Fibroblast of villous mesenchyme (primary cell): ENCODE measurements around the gene ANGPTL8. TPM values are rescaled to one million over a fixed set of nuclear protein-coding genes. Genes with fewer than 3 reads are reported as not detected.
A peak's percentile ranks its signal among the peaks of the same experiment; 100 is the strongest.

Experiments used
- DNase-seq: peaks from one replicate; pipeline ENCODE4 v3.0.0-alpha.2; 2010; ENCODE audit warnings: low read depth
- H3K4me3 ChIP-seq: 2 replicates; pipeline ENCODE4 v1.5.1; 2011; ENCODE audit warnings: low read depth, mild to moderate bottlenecking, low read length
- total RNA-seq: library from RNA; depleted of rRNA; stranded (reverse); fragments of >200 nt; gene quantifications from 2 replicates; pipeline ENCODE4 v1.2.3, GENCODE V29; 2012
- TF ChIP-seq, protein P1 (sequence below): IDR thresholded peaks from 2 replicates; pipeline ENCODE4 v1.5.1; 2012; ENCODE audit warnings: low read depth, mild to moderate bottlenecking, low read length; ENCODE audit not compliant: insufficient read depth

The ANGPTL8 gene
- total RNA-seq, 1 donor: not detected

DNA sequence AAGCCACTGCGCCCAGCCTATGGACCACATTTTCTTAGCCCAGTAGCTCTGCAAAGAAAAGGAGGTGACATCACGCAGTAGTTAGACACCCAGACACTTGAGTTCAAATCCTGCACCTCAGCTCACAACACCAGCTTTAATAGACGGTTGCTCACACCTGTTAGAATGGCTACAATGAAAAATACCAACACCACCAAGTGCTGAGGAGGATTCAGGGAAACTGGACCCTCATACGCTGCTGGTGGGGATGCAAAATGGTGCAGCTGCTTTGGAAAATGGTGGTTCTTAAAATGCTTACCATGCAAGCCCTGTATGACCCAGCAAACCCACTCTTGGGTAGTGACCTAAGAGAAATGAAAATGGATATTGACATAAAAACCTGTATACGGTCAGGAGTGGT lies 34.6 kb downstream of the ANGPTL8 start:
- no peak overlapping the region for H3K4me3 ChIP-seq
- no peak for DNase-seq
- TF ChIP-seq, protein P1, sequence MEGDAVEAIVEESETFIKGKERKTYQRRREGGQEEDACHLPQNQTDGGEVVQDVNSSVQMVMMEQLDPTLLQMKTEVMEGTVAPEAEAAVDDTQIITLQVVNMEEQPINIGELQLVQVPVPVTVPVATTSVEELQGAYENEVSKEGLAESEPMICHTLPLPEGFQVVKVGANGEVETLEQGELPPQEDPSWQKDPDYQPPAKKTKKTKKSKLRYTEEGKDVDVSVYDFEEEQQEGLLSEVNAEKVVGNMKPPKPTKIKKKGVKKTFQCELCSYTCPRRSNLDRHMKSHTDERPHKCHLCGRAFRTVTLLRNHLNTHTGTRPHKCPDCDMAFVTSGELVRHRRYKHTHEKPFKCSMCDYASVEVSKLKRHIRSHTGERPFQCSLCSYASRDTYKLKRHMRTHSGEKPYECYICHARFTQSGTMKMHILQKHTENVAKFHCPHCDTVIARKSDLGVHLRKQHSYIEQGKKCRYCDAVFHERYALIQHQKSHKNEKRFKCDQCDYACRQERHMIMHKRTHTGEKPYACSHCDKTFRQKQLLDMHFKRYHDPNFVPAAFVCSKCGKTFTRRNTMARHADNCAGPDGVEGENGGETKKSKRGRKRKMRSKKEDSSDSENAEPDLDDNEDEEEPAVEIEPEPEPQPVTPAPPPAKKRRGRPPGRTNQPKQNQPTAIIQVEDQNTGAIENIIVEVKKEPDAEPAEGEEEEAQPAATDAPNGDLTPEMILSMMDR: no peak

DNA sequence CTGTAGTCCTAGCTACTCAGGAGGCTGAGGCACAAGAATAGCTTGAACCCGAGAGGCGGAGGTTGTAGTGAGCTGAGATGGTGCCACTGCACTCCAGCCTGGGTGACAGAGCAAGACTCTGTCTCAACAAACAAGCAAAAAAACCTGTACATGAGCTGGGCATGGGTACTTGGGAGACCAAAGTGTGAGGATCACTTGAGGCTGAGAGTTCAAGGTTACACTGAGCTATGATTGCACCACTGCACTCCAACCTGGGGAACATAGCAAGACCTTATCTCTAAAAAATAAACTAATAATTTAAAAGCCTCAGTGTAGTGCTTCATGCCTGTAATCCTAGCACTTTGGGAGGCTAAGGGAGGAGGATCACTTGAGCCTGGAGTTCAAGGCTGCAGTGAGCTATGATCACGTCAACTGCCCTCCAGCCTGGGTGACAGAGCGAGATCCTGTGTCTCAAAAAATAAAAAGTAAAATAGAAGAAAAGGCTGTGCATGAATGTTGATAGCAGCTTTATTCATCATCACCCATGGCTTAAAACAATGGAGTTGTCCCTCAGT lies 35.2 kb downstream of the ANGPTL8 start:
- H3K4me3 ChIP-seq: no peak overlapping the region
- TF ChIP-seq, protein P1: no peak
- no peak for DNase-seq

DNA sequence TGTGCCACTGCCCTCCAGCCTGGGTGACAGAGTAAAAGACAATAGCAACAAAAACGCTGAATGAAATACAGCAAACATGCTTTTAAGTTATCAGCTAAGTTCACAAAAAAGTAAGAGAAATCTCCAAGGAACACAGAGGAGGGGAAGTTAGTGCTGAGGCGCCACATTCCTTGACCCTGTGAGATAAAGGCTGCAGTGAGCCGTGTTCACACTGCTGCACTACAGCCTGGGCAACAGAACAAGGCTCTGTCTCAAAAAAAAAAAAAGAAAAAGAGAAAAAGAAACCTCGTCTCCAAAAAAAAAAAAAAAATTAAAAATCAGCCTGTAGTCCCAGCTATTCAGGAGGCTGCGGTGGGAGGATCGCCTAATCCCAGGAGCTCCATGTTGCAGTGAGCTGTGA lies 39.3 kb downstream of the ANGPTL8 start:
- no peak for DNase-seq
- TF ChIP-seq, protein P1: no peak

DNA sequence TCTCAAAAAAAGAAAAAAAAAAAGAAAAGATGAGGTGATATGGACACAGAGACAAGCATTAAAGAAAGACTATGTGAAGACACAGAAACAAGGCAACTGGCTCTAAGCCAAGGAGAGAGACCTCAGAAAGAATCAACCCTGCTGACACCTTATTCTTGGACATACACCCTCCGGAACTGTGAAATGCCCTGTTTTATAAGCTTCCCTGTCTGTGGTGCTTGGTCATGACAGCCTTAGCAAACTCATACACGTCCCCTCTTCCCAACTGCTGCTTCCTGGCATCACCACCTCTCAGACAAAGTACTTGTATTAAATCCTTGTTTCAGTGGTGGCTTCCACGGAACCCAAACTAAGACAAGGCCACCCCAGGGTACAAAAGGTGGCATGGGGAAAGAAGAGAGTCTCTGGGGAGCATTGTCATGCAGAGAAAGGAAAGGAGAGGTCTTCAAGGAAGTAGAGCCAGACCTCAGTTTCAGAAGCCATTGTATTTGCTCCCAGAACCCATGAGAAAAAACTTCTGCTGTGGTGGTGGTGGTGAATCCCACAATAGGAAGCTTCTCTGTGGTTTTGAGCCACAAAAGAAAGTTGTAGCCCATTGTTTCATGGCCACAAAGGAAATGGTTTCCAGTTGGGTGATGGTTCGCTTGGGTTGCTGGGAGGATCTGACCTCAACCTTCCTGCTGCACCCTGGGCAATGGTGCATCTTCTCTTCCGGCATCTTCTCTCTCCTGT lies 40.3 kb downstream of the ANGPTL8 start:
- DNase-seq: no peak
- H3K4me3 ChIP-seq: no peak overlapping the region
- TF ChIP-seq, protein P1: no peak

More for the DNA sequence above, 39.3 kb downstream of the ANGPTL8 start:
- H3K4me3 ChIP-seq: no peak overlapping the region

DNA sequence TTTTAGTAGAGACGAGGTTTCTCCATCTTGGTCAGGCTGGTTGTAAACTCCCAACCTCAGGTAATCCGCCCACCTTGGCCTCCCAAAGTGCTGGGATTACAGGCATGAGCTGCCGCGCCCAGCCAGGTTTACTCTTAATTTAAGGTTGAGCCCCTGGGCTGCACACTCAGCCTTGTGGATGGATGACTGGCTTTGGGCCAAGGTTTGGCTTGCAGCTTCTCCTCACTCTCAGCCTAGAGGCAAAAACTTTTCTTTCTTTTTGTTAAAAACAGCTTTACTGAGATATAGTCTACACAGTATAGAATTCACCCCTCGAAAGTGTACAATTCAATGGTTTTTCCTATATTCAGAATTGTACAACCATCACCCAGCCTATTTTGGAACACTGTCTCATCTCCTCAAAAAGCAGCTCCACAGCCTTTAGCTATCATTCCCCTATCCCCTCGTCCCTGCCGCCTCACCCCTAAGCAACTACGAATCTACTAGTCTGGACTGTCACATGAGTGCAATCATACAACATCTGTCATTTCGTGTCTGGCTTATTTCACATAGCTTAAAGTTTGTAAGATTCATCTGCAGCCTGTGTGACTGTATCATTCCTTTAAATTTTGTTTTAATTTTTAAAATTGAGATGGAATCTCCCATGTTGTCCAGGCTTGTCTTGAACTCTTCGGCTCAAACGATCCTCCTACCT lies 42.1 kb downstream of the ANGPTL8 start:
- DNase-seq: peak; percentile 61
- H3K4me3 ChIP-seq: no peak overlapping the region
- TF ChIP-seq, protein P1: no peak

DNA sequence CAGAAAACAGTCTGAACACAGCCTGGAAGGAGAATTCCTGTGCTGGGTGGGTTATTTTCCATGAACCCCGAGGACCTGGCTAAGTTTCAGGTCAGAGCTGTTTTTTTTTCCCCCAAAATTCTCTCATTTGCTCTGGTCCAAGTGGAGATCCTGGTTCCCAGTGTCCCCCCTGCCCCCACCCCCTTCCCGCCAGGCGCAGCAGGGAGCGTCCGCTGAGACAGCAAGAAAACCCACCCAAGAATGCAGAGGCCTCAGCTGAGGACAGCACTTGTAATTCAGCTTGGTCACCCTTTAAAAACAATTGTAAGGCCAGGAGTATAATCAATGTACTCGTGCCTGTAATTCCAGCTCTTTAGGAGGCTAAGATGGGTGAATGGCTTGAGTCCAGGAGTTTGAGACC lies 45.1 kb downstream of the ANGPTL8 start:
- TF ChIP-seq, protein P1: no peak
- DNase-seq: no peak

More for the DNA sequence above, 45.1 kb downstream of the ANGPTL8 start:
- H3K4me3 ChIP-seq: no peak overlapping the region
